Measurements from ENCODE around the gene UTP25.
A peak's percentile ranks its signal among the peaks of the same experiment; 100 is the strongest.
"Not testable (repeated sequence)": the region's sequence is repeated elsewhere in the genome, so short reads cannot be mapped to it uniquely, and the experiment has no call there.

The UTP25 gene, protein sequence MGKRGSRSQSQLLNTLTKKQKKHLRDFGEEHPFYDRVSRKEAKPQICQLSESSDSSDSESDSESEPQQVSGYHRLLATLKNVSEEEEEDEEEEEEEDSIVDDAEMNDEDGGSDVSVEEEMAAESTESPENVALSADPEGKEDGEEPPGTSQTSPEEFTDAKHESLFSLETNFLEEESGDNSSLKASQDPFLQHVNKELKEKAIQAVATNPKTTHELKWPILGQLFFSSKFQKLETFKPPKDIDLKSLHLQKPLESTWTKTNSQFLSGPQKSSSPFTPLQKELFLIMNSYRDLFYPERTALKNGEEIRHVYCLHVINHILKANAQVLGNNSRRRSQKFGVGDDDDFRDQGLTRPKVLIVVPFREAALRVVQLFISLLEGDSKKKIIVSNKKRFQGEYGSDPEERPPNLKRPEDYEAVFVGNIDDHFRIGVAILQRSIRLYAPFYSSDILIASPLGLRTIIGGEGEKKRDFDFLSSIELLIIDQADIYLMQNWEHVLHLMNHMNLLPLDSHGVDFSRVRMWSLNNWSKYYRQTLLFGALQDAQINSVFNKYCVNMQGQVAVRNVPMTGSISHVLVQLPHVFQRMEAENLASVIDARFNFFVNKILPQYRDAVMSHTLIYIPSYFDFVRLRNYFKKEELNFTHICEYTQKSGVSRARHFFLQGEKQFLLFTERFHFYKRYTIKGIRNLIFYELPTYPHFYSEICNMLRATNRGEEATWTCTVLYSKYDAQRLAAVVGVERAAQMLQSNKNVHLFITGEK

GRCh38 chr1:209827384-209828262, at the start of gene UTP25:
Gene UTP25 (plus strand): TSS chr1:209827972. CDS start chr1:209828064, 92 bp downstream.
- peak; percentile 87 for DNase-seq (ENCODE audit: low read depth, low spot score)

DNA sequence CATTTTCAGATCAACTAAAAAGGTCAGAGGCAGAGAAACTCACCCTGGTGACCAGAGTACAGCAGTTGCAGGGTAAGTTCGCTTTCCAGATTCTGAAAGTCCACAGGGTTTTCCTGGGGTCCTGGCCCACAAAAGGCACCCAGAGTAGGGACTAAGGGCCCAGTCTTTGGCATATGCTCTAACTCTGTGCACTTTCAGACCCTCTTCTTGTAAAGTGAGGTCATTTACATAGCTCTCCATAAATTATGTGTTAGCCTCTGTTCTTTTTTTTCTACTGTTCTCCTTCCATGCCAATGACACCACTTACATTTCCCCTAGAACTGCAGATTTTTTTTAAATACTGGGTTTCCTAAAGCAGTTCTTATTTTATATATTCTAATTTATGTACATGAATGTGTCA, 49.7 kb upstream of the UTP25 start:
- DNase-seq (ENCODE audit: low read depth, low spot score): no peak

DNA sequence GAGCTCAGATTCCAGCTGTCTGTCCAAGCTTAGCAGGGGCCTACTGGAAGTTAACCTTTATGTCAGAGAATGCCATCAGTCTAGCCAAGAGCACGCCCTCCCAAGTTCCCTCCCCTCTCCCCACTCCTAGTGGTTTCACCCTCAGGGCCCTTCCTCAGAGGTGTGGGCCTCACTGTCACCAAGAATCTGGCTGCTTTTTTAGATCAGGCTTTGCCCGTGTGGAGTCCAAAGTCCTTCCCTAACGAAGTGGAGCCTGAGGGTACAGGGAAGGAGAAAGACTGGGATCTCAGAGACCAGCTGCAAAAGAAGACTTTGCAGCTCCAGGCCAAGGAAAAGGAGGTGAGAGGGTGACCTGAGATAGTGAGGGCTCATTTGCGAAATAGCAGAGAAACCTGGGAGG, 47.5 kb upstream of the UTP25 start:
- DNase-seq (ENCODE audit: low read depth, low spot score): no peak

DNA sequence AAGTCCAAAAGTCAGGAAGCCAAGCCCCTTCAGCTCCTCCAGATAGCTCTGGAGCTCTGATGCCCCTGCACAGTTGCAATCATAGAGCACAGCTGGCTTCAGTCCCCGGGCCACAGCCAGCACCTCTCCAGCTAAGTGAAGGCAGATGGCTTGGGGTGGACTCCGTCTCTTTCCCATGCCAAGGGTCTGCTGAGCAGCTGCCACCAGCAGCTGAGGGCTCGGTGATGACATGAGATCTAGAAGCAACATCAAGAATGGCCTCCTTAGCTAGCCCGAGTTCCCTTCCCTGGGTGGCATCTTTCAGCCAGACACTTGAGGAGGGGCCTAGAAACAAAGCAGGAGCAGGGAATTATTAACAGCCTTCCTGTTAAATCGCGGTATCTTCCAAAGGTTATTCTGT, 44.4 kb upstream of the UTP25 start:
- no peak for DNase-seq (ENCODE audit: low read depth, low spot score)

DNA sequence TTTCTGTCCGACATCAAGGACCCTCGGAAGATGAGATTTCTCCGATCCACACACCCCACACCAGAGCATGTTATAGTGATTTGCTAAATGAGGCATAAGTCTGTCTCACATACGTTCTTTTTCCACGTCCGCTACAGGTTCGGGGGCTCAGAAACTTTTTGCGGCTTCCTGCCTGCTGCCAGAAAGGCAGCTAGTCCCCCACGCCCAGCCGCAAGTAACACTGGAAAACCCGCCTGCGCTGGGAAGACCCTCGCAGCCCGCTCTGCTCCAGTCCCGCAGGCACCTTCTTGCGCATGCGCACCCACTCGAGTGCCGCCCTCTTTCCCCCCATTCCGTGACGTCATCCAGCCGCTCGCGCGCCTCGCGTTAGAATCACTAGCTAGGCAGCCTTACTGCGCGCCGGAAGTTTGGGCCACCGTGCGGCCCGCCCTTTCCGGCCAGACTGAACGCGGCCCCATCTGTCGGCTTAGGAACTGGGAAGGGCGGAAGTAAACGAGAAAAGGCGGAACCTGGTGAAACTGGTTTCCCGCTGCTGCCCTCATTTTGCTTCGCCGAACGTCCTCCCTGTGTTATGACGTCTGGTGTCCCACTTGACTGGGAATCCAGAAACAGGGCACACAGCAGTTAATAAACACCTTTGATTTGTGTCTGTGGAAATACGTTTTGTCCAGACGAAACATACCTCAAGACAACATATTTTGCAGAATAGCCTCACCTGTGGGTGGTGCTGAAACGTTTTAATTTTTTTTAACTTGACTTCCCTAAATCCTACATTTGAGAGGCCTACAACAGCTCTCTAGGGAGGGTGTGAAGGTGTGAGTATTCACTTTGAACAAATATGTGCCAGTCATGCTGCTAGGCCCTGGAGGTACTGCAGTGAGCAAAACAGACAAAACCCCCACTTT, 43.3 kb upstream of the UTP25 start, which contains the start of gene C1orf74:
TSS of gene C1orf74 (minus strand) at position 295 of the 905 bp plus-strand sequence. CDS start 925 bp downstream, outside the sequence.
- DNase-seq (ENCODE audit: low read depth, low spot score): peak; percentile 99

GRCh38 chr1:209785592-209785991, 42.2 kb upstream of the UTP25 start:
- DNase-seq (ENCODE audit: low read depth, low spot score): no peak

DNA sequence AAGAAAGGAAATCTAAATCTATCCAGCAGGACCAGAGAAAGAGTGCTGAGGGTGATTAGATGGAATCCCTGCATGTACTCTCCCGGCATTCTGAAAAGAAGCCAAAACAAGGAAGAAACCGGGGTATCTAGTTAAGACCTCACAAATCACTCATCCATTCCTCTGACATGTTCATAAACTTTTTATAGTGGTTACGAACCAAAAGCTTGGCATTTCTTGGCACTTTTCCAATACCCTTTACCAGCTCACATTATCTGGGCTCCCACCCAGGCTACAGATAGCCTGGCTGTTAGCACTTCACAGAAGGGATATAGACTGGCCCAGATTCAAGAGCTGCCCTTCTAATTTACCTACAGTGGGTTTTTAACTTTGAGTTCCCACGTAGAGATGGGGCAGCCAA, 41.6 kb upstream of the UTP25 start:
- no peak for DNase-seq (ENCODE audit: low read depth, low spot score)

- no peak for DNase-seq (ENCODE audit: low read depth, low spot score)
These were observed 40.2 kb upstream of the UTP25 start for GRCh38 chr1:209787551-209787950.

GRCh38 chr1:209789245-209789644, 38.5 kb upstream of the UTP25 start:
- DNase-seq (ENCODE audit: low read depth, low spot score): no peak

- no peak for DNase-seq (ENCODE audit: low read depth, low spot score)
These were observed 37.2 kb upstream of the UTP25 start for GRCh38 chr1:209790286-209791193.

DNA sequence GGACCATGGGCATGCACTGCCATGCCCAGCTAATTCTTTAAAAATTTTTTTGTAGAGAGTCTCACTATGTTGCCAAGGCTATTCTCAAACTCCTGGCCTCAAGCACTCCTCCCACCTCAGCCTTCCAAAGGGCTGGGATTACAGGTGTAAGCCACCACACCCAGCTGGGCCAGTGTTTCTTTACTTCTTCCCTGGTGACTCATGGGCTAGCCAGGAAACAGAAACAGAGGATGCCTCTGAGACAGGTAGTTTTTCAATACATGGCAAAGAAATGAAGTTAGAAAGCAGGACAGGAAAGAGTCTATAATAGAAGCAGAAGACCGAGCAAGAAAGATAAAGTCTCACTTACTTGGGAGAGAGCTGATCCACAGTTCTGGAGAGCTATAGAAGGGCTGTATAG, 35.9 kb upstream of the UTP25 start:
- DNase-seq (ENCODE audit: low read depth, low spot score): no peak

DNA sequence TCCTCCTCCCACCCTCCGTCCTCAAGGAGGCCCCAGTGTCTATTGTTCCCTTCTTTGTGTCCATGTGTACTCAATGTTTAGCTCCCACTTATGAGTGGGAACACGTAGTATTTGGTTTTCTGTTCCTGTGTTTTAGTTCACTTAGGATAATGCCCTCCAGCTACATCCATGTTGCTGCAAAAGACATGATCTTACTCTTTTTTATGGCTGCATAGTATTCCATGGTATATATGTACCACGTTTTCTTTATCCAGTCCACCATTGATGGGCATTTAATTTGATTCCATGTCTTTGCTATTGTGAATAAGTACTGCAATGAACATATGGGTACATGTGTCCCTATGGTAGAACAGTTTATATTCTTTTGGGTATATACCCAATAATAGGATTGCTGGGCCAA, 34.1 kb upstream of the UTP25 start:
- not testable (repeated sequence) for DNase-seq (ENCODE audit: low read depth, low spot score)

DNA sequence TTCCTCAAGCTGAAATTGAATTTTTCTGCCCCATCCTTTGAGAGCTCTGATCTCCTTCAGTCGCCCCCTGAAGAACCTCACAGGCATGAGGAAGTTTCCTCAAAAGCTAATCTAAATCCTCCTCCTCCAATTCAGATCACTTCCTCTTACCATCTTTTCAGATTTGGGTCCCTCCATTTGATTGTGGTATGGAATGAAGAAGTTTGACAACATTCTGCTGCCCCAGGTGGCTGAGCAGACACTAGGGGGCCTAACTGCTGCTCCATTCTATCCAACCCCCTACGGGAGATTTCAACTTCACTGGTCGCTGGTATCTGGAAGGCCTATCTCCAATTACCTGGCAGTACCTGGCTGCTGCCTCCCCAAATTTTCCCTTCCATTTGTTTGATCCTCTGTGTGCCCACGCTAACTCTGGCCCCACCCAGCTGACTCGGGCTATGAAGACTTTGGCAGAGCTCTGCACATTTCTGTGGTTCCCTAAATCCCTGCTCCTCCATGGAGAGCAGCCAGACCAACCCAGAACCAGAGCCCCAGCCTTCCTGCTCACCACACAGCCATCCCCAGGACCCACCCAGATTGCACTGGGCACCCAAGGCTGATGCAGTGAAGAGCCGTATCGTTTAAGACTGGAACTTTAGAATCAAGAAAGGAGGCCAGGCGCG, 29.7 kb upstream of the UTP25 start:
- no peak for DNase-seq (ENCODE audit: low read depth, low spot score)

DNA sequence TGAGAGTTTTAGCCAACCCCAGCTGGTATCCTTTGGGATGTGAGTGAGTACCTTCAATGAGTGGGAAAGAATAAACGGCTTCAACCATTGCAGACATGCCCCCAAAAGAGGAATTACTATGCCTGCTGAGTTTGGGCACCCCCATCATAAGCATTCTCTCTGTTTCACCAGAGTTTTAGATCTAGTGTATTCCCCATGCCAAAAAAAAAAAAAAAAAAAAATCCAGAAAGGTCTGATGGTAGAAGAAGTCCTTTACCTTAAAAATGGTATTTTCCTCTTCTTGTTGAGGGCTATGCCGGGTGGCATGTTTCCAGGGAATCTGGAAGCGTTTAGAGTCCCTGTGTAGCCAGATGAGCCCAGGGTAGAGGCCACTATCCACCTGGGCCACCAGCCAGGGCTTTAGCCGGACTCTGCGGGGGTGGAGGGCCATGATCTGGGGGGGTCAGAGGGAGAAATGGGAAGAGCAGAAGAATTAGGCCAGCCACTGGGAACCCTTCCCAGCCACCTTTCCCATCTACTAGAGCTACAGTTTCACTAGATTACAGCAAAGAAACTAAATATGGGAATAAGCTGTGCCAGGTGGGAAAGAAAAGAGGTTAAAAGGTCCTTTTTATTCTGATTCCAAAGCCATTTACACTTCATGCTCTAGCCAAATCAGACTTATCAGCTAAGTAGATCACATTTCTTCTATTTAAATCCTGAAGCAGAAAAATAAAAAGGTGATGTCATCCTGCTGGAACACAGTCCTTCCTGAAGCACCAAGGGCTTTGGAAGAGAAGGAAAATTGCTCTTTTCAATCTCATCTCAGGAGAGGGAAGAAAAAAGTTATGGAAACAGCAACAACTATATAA, 26.6 kb upstream of the UTP25 start:
- DNase-seq (ENCODE audit: low read depth, low spot score): no peak

GRCh38 chr1:209802117-209802779, 25.5 kb upstream of the UTP25 start:
- DNase-seq (ENCODE audit: low read depth, low spot score): no peak

- no peak for DNase-seq (ENCODE audit: low read depth, low spot score)
These were observed 25.0 kb upstream of the UTP25 start for GRCh38 chr1:209802780-209803152.

- no peak for DNase-seq (ENCODE audit: low read depth, low spot score)
These were observed 24.2 kb upstream of the UTP25 start for GRCh38 chr1:209803568-209803967.

- no peak for DNase-seq (ENCODE audit: low read depth, low spot score)
These were observed 22.4 kb upstream of the UTP25 start for GRCh38 chr1:209805341-209805781.
